GM19372 (cell line): ENCODE data around the gene SMYD3.

ENCODE experiments used
- ATAC-seq: cut with Tn5 transposase; IDR thresholded peaks from one replicate; pipeline ENCODE4 v1.9.1; 2021; ENCODE audit warnings: mild to moderate bottlenecking, low read depth, moderate library complexity; ENCODE audit not compliant: unreplicated experiment

SMYD3 gene

DNA sequence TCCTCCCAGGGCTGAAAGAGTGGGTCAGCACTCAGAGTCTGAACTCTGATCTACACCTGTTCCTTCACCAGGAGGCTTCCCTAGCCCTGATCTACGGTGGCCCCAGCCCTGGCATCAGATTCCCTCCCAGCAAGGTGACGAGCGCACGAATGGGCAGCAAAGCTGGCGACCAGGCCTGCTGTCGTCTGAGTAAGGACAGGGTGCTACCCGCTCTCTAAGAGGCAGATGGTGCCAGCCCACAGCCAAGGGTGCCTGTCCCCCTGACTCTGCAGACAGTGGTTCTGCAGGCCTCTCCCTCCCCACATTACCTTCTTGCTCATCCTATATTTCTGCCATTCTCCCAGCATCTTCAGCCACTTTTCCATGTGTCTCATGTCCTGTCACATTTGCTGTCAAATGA, 10.3 kb upstream of the SMYD3 start:
- ATAC-seq = no peak

DNA sequence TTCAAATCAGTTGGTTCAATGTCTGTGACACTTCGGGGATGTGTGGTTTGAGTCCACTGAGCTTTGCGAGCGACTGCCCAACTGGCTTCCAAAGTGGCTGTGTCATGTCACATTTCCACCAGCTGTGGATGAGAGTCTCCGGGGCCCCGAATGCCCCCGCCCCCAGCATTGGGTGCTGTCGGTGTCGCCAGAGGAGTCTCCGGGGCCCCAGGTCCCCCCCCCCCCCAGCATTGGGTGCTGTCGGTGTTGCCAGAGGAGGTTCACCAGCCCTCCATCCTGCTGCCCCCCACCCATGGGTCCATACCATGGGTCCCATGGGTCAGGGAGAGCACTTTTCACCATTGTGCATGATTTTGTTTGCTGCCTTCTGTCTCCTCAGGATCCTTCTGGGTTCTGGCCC, 9.0 kb upstream of the SMYD3 start:
- no peak for ATAC-seq

DNA sequence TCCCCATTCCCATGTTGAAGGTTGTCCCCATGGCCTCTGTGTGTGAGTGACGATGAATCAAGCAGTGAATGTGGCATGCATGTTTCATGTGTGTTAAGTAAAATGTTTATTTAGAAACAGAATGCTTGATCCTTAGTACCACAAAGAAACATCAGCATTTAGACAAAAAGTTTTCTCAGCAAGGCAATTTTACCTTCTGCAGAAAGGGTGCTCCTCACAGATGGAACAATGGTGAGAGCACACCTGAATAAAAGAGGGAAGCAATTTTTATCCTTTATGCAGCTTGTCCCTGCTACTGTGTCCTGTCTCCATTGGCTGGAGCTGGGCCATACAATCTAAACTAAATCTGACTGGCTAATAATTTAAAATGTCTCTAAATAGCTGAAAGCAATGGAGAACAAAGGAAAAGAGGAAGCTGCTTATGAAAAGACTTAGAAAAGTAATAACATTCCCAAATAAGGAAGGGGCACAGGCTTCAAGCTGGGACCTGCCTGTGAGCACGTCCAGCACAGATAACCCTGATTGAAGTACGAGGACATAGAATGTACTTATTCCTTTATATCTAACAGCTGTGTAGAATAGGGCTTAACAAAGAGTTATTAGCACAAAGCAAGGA, 8.4 kb upstream of the SMYD3 start:
- ATAC-seq = no peak

DNA sequence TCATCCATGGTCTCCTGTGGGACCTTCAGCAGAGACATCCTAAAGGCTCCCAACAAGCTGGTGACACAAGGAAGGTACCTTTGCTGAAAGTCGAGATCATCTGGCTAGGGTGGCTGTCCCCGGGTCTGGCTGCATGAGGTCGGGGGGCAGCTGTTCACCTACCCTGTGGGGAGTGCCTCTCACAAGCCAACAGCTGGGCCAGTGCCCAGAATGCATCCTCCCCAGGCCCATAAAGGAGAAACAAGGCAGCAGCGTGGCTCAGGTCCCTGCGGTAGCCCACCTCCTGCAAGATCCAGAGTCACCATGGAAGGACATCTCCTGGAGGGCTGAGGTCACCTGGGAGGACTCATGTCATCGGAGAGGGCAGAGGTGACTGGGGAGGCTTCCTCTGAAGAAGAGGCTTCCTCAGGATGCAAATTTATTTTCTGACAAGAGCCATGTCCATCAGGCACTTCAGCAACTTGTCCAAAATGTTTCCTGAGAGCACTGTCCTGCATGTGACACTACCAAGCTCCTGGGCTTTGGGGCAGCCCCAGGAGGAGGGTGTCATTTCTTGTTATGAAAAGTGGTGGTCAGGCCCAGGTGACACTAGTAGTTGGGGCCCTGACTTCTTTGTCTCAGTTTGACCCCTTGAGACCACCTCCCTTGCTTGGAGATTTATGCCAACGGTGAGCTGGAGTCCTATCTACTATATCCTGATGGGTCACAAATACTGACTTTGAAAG, 6.7 kb upstream of the SMYD3 start:
- ATAC-seq = no peak

GRCh38 chr1:246513041-246513440, 6.0 kb upstream of the SMYD3 start:
- ATAC-seq = no peak

- ATAC-seq = no peak
Measured at GRCh38 chr1:246512635-246513034, 5.6 kb upstream of the SMYD3 start.

DNA sequence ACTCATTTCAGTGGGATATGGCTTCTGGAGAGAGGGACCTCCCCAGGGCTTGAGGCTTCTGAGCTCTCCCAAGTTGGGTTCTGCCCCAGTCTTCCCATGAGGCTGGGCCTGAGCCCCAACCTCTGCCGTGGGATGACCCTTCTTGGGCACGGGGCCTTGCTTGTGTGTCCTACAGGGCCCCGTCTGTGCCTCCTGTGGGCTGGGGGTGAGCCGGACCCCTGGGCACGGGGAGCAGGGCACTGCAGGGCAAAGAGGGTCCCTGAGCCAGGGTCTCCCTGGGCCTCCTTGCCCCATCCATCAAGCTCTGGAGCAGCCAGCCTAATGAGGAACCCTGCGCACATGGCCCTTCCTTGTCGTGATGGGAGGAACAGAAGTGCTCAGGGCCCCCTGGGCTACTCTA, 5.2 kb upstream of the SMYD3 start:
- no peak for ATAC-seq

GRCh38 chr1:246511203-246511602, 4.1 kb upstream of the SMYD3 start:
- ATAC-seq = no peak

- no peak for ATAC-seq
Measured at GRCh38 chr1:246510147-246511030, 3.3 kb upstream of the SMYD3 start.

DNA sequence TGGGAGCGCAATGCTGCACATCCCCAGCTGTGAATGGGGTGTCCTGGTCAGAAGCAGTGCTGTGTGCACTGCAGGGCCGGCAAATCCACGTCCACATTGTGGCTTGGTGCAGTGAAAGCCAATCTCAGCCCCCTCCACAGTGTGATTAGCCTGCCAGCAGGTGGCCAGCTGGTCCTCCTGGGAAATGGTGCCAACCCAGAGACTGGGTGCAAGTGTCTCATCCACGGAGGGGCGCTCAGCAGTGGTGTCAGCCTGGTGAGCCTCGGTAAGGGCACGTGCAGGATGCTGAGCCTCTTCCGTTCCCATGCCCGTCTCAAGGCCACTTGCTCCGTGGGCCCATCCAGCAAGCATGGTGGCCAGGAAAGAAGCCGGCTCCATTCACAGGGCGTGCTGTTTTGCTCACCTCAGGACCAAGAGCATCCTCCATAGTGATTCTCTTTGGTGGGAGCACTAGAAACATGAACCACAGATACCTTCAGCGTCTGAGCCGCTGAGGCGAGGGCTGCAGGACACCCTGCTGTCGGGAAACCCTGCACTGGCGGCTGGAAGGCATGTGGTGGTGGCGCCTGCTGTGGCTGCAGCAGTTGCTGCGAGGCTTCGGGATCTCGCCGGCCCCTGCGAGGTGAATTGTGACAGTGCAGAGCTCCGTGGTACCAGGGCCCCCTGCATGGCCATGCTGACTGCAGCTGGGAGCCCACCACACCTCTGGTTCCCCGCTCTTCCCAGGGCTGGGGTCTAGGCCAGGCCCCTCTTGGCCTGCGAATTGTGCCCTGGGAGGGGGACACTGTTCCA, 2.0 kb upstream of the SMYD3 start:
- ATAC-seq = no peak

- no peak for ATAC-seq
Measured at GRCh38 chr1:246506367-246506673, 759 bp downstream of the SMYD3 start.

- no peak for ATAC-seq
Measured at GRCh38 chr1:246503341-246503740, 3.7 kb downstream of the SMYD3 start.

DNA sequence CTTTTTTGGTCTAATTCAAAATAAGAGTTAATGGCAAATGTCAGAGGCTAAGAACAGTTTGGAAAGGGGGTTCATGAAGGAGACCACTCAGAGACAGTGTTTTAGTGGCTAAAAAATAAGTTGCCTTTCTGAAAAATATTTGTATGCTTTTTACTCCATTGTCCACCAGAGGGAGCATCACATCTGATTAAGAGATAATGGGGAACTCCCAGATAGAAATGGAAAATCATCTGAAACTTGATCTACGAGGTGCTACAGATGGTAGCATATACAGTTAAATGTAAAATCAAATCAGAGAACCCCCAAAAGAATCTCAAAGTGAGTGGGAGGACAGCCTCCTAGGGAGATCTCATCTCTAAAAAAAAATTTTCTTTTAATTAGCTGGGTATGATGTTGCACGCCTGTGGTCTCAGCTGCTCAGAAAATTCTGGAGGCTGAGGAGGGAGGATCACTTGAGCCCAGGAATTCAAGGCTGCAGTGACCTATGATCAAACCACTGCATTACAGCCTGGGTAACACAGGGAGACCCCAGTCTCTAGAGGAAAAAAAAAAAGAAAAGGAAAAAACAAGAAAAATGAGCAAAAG, 9.7 kb downstream of the SMYD3 start:
- ATAC-seq = peak; percentile 80

GRCh38 chr1:246492611-246493245, 14.4 kb downstream of the SMYD3 start:
- no peak for ATAC-seq

GRCh38 chr1:246491551-246492053, 15.5 kb downstream of the SMYD3 start:
- no peak for ATAC-seq

DNA sequence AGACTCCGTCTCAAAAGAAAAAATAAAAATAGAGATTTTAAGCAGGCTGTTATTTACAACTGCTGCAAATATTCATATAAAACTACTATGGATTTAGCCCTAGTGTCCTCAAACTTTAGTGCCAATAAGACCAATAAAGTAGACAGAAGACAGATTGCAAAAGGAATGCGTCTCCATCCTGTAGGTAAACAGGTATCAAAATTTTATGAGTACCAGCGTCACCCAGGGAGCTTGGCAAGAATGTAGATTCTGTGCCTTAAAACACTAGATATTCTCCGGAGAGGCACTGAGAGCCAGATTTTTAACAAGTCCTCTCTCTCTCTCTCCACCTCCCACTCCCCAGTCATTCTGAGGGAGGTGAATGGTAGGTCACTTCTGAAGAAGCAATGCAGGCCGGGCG, 18.4 kb downstream of the SMYD3 start:
- ATAC-seq = no peak

DNA sequence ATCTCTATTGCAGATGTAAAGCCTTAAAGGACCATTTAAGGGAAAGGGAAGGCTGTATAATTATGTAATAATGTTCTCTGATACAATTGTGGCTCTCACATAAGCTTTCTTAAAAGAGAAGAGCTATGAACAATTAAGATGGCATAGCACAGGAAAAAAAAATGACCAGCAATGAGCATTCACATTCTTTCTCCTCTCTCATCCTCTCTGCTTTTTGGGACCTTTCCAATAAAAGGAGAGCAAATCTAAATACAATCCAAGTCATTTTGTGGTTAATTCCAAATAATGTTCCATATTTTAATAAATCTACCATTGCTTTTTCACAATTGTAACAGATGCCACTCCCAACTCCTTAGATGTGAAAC, 23.5 kb downstream of the SMYD3 start:
- no peak for ATAC-seq

DNA sequence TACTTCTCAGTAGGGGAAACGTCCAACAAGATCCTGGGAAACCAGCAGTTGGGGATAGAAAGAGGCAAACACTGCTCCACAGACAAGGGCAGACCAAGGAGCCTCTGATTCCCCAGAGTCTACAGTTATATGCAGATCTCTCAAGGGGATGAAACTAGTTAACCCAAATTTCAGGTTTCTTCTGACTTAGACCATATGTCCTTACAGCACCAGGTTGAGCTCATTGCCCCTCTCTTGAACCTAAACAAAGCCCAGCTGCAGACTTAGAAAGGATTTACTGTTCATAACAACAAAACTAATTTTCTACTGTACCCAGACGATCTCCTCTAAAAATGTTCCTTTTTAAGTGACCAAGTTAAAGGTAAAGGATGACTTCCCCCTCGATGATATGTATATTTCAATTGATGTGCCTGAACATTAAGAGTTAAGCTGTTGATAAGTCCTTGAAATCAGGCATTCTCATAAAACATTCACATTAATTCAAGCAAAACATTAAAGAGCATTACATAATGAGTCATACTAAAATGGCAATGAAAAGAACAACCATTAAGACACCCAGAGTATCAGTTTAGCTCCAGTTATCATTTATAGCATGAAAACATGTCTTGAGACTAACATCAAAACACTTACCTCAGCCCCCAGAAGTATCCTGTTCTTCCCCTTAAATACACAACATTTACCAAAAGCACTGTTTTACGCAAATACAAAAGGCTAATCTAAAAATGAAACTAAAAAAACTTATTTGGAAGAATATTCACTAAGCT, 24.1 kb downstream of the SMYD3 start:
- ATAC-seq = no peak

GRCh38 chr1:246479061-246479460, 28.0 kb downstream of the SMYD3 start:
- no peak for ATAC-seq
